Ovary (tissue), 1 donor: ENCODE results near the gene ZNF341.

ENCODE experiments used
- EP300 ChIP-seq: sonication (generic); formaldehyde crosslinking; IDR thresholded peaks from one replicate; pipeline ENCODE4 v1.6.1; 2017; ENCODE audit warnings: antibody characterized with exemption
- POLR2A ChIP-seq: fragments of 450-650 bp; IDR thresholded peaks from one replicate; pipeline ENCODE4 v1.6.1; 2017; ENCODE audit warnings: antibody characterized with exemption, mild to moderate bottlenecking, moderate library complexity

GRCh38 chr20:33785503-33785902 is 53.7 kb downstream of the ZNF341 start:
- TF ChIP-seq EP300 (no peak), POLR2A (no peak)
